Motor neuron (in vitro differentiated cells): ENCODE data around the gene PPCDC. TPM values are rescaled to one million over a fixed set of nuclear protein-coding genes. Genes with fewer than 3 reads are reported as not detected.

ENCODE experiments used
- ATAC-seq, 8 experiments: fragments of 200-7000 bp; cut with Tn5 transposase; replicated peaks in 6 of 8; 2 replicates each; pipeline ENCODE4 v1.8.0; 2021; ENCODE audit warnings: mild to moderate bottlenecking in 8 of 8, moderate library complexity in 8 of 8
- H3K27ac ChIP-seq, 2 donors: fragments of 250-450 bp; sonication (Bioruptor Pico); 2 replicates each; pipeline ENCODE4 v1.9.0; 2021; ENCODE audit warnings: antibody characterized with exemption in 2 of 2, mild to moderate bottlenecking in 2 of 2, moderate library complexity in 1 of 2
- H3K4me1 ChIP-seq, 2 donors: fragments of 250-450 bp; sonication (Bioruptor Pico); replicated peaks in 1 of 2; 2 replicates each; pipeline ENCODE4 v1.6.1; 2021; ENCODE audit warnings: antibody characterized with exemption in 2 of 2, mild to moderate bottlenecking in 2 of 2, moderate library complexity in 1 of 2
- H3K4me3 ChIP-seq, 5 donors: fragments of 250-450 bp; sonication (Bioruptor Pico); 2 replicates each; pipeline ENCODE4 v1.9.0; 2021; ENCODE audit warnings: antibody characterized with exemption in 5 of 5, mild to moderate bottlenecking in 5 of 5, moderate library complexity in 4 of 5
- WGBS, 10 experiments: fragments of 450-650 bp; shearing (Covaris generic); methylation state at CpG; one replicate each; pipeline ENCODE4 v1.0.0; 2022; 5-methylcytosine and 5-hydroxymethylcytosine counted together
- in situ Hi-C, 9 experiments: fragments of 400-800 bp; cut with MboI; loops; one replicate each; pipeline ENCODE4 v1.15.0; 2021; ENCODE audit warnings: low sequenced_read_pairs in 9 of 9, low pct_unique_long_range_greater_than_20kb in 2 of 9; ENCODE audit not compliant: unreplicated experiment in 9 of 9
- total RNA-seq, 8 experiments: library from RNA; unstranded; fragments of 300-600 nt; gene quantifications; 2 replicates each; pipeline versions ENCODE4 v1.2.3 to v1.2.4, GENCODE V29; 2022

The PPCDC gene
- total RNA-seq, 8 experiments from 2014 or later: 4.7 to 16.1 (median 9.9) TPM

DNA sequence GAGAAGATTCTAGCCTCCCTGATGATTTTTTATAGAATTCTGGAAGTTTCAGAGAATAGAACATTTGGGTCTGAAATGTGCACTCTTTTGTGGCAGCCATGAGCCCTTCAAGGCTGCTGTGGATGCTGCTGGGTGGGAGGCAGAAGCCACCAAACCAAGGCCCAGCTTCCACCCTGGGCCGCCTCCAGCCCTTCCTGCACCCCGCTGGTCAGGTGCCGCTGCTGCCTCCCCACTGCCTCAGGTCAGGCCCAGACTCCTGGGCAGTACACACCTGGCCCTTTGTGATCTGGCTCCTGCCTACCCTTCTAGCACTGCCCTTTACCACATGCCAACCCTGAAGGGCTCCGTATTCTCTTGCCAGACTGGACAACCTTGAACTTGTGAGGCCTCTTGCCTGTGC, 28.3 kb downstream of the PPCDC start:
- Histone ChIP-seq H3K4me1 (peaks cover 16 to 20% of the 10 kb centered on the region in 2 donors), H3K27ac (no peak overlapping the region), H3K4me3 (no peak overlapping the region)
- no peak for ATAC-seq
- WGBS, 10 experiments: 80 to 100% (median 100%) methylated on average over 1 to 2 of the region's 4 CpGs; no CpG with 5 or more reads in 5 of the 10 experiments
- in situ Hi-C loops: no loop called here

DNA sequence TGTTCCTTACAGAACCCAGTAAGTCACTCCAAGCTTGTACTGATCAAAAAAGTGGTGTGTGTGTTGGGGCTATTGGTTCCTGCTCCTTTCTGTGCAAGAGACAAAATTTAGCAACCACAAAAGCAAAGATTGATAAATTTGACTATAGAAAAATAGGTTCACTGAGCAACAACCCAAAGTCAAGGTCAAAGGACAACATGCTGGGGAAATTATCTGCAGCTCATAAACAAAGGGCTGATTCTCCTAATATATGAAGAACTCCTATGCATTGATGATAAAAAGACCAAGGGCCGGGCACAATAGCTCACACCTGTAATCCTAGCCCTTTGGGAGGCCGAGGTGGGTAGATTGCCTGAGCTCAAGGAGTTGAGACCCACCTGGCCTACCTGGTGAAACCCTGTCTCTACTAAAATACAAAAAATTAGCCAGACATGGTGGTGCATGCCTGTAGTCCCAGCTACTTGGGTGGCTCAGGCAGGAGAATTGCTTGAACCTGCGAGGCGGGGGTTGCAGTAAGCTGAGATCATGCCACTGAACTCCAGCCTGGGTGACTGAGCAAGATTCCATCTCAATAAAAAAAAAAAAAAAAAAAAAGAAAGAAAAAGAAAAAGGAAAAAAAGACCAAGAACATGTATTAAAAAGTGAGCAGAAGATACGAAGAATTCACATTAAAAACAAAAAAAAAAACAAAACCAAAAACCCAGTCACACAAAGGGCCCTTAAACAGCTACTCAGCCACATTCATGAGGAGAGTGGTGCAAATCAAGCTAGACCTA, 29.8 kb downstream of the PPCDC start:
- no peak overlapping the region for H3K4me3 ChIP-seq
- H3K4me1 ChIP-seq: peaks cover 4 to 12% of the 10 kb centered on the region in 2 donors
- no peak for ATAC-seq
- WGBS, 10 experiments: 90 to 100% (median 98%) methylated on average over 1 to 5 of the region's 5 CpGs; no CpG with 5 or more reads in 1 of the 10 experiments
- in situ Hi-C loops: no loop called here
- peak overlapping the region in 1 of 2 donors; percentile 19 for H3K27ac ChIP-seq

DNA sequence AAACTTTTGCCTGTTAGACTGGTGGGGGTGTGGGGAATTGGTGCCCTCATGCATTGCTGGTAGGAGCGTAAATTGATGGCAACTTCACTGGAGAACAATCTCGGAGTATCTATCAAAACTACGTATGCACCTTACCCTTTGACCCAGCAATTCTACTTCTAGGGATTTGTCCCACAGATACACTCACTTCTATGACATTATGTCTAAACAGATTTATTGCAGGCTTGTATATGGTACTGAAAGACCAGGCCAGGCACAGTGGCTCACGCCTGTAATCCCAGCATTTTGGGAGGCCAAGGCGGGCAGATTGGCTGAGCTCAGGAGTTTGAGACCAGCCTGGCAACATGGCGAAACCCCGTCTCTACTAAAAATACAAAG, 30.3 kb downstream of the PPCDC start:
- 79 to 100% (median 87%) methylated on average over 1 to 4 of the region's 7 CpGs; no CpG with 5 or more reads in 3 of the 10 experiments for WGBS, 10 experiments
- H3K27ac ChIP-seq: no peak overlapping the region
- in situ Hi-C loops: no loop called here
- no peak overlapping the region for H3K4me3 ChIP-seq
- H3K4me1 ChIP-seq: peaks cover 4 to 12% of the 10 kb centered on the region in 2 donors
- ATAC-seq: peak in 1 of 8 experiments; percentile 29

DNA sequence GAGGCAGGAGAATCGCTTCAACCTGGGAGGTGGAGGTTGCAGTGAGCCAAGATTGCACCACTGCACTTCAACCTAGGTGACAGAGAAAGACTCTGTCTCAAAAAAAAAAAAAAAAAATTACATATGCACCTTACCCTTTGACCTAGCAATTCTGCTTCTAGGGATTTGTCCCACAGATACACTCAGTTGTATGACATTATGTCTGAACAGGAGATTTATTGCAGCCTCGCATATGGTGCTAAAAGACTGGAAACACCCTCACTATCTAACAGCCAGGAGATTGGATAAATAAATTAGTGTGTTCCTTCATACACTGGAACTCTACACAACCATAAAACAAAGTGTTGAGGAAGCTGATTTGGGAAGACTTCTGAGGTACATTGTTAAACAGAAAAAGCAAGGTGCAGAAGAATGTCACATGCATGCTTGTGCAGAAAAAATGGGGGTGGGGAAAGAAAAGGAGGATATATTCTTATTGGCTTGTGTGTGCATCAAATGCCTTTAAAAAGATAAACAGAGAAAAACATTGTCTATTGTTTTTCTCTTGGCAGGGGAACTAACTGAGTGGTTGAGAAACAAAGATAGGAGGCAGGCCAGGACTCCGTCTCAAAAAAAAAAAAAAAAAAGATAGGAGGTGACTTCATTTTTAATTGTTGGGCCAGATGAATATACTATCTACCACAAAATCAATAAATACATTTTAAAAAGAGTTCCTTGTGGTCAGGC, 30.9 kb downstream of the PPCDC start:
- WGBS, 10 experiments: 40 to 100% (median 88%) methylated on average over 1 to 3 of the region's 3 CpGs
- H3K27ac ChIP-seq: no peak overlapping the region
- in situ Hi-C loops: no loop called here
- peaks cover 4 to 12% of the 10 kb centered on the region in 2 donors for H3K4me1 ChIP-seq
- H3K4me3 ChIP-seq: no peak overlapping the region
- peak in 4 of 8 experiments; percentile 40 to 78 (median 70) for ATAC-seq

DNA sequence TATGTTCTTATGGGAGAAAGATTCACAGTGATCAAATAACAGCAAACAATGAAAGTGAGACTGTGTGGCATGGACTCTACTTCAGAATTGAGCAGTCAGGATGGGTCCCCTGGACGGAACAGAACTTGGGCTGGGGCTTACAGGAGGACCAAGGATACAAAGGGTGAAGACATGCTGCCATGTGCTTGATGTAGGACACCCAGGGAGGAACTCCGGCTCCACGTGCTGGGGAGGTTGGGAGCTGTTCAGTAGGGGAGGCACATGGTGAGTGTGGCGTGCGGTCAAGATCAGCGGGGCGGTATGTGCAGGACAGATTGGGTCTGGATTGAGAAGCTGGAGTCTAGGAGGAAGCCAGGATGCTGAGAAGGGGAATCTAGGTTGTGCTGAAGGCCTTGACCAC, 32.6 kb downstream of the PPCDC start:
- Histone ChIP-seq H3K4me3 (no peak overlapping the region), H3K4me1 (peaks cover 4 to 12% of the 10 kb centered on the region in 2 donors), H3K27ac (no peak overlapping the region)
- WGBS, 10 experiments: 80 to 100% (median 95%) methylated on average over 1 to 7 of the region's 7 CpGs; no CpG with 5 or more reads in 4 of the 10 experiments
- ATAC-seq: no peak
- in situ Hi-C loops: no loop called here

DNA sequence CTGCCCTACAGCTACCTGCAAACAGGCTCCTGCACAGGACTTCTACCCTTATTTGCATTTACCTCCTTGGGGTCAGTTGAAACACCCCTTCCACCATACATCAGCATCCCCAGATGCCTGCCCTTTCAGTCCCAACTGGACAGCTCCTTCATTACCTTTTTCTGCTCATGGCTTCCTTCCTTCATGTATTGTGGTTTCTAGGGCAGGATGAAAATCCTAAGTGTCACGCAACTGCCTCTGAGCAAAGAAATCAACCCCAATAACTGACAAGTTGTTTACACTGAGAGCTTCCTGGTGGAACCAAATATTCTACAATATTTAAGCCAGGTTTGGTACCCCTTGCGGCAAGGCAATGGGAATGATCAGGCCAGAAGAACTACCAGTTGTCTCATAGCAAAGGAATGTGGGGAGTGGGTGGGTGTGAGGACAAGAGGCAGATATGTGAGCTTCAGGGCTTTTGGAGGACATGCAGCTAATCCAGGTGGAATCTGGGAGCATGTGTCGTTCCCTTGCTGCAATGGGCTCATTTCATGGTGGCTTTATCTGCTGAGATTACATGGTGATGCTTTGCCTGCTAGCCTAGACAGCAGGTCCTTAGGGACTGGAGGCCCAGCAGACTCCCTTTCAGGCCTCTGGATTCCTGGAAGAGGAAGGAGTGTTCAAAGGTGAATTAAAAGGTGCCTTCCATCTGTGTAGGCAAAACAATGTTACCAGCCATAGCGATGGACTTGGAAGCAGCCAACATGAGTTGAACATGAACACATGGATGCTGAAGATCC, 34.9 kb downstream of the PPCDC start:
- Histone ChIP-seq H3K4me1 (peaks cover 4 to 12% of the 10 kb centered on the region in 2 donors), H3K27ac (no peak overlapping the region), H3K4me3 (no peak overlapping the region)
- in situ Hi-C loops: no loop called here
- WGBS, 10 experiments: 67 to 100% (median 100%) methylated on average over 1 to 4 of the region's 4 CpGs; no CpG with 5 or more reads in 3 of the 10 experiments
- ATAC-seq: no peak

DNA sequence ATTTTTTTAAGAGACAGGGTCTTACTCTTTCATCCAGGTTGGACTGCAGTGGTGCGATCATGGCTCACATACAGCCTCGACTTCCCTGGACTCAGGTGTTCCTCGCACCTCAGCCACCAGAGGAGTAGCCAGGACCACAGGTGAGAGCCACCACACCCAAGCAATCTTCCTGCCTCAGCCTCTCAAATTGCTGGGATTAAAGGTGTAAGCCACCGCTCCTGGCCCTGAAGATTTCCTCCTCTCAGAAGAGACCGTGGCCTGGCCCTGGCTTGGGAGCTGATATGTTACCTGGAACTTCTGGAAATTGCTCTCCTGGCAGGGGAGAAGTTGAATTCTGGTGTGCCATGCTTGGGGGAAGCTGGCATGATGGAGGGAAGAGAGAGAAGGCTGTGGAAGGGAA, 36.2 kb downstream of the PPCDC start:
- peaks cover 0 to 2% of the 10 kb centered on the region in 2 donors for H3K4me1 ChIP-seq
- H3K27ac ChIP-seq: no peak overlapping the region
- no peak overlapping the region for H3K4me3 ChIP-seq
- no peak for ATAC-seq
- in situ Hi-C loops: no loop called here
- WGBS, 10 experiments: 90 to 100% (median 94%) methylated on average over 1 to 5 of the region's 5 CpGs; no CpG with 5 or more reads in 5 of the 10 experiments

DNA sequence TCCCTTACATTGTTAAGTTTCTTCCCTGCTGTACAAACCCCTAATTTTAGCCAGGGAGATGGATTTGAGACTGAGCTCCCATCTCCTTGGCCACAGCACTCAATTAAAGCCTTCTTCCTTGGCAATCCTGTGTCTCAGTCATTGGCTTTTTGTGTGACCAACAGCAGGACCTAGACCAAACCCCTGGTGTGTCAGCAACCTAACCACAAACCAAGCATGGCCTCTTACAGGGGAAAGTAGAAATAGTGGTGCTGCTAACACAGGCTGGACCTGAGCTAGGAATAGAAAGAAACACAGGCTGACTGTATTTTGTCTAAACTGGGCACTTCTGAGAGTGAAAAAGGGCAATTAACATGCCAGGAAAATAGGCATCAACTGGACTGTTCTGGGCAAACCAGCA, 37.9 kb downstream of the PPCDC start:
- peaks cover 4 to 10% of the 10 kb centered on the region in 2 donors for H3K4me1 ChIP-seq
- ATAC-seq: no peak
- no peak overlapping the region for H3K4me3 ChIP-seq
- in situ Hi-C loops: no loop called here
- H3K27ac ChIP-seq: no peak overlapping the region

DNA sequence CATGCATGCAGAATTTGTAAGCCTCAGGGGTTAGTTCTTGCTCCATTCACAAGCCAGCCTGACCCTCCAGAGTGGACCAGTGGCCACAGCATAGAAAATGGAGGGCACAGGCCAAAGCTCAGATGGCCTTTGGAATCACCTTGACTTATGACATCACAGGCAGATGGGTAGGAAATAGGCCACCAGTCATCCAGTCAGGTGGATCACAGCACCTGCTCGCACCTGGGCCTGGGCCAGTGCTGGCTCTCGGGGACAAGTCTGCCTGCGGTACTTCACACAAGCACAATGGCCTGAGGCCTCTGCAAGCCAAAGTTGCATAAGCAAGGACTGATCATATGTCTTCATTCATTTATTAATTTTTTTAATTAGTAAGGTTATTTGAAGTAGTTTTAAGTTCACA, 39.3 kb downstream of the PPCDC start:
- in situ Hi-C loops: no loop called here
- Histone ChIP-seq H3K4me3 (no peak overlapping the region), H3K4me1 (peaks cover 4 to 14% of the 10 kb centered on the region in 2 donors), H3K27ac (no peak overlapping the region)
- WGBS, 10 experiments: 67 to 90% (median 72%) methylated on average over 1 to 3 of the region's 3 CpGs; no CpG with 5 or more reads in 4 of the 10 experiments
- no peak for ATAC-seq

DNA sequence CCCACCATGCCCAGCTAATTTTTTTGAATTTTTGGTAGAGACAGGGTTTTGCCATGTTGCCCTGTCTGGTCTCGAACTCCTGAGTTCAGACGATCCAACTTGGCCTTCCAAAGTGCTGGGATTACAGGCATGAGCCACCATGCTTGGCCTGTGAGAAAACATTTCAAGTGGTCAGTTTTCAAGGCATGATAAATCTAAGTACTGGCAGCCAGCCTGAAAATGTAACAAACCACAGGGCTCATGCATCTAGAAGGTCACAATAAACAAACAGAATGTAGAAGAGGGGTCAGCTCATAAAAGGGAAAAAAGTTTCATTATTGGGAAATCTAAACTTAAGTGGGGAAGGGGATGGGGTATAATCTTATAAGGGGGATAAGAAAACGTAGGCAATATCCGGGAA, 39.9 kb downstream of the PPCDC start:
- Histone ChIP-seq H3K4me3 (no peak overlapping the region), H3K4me1 (peaks cover 4 to 14% of the 10 kb centered on the region in 2 donors), H3K27ac (no peak overlapping the region)
- ATAC-seq: no peak
- whole genome bisulfite sequencing, 10 experiments: 69 to 100% (median 86%) methylated on average over 1 to 4 of the region's 4 CpGs; no CpG with 5 or more reads in 5 of the 10 experiments
- in situ Hi-C loops: no loop called here

DNA sequence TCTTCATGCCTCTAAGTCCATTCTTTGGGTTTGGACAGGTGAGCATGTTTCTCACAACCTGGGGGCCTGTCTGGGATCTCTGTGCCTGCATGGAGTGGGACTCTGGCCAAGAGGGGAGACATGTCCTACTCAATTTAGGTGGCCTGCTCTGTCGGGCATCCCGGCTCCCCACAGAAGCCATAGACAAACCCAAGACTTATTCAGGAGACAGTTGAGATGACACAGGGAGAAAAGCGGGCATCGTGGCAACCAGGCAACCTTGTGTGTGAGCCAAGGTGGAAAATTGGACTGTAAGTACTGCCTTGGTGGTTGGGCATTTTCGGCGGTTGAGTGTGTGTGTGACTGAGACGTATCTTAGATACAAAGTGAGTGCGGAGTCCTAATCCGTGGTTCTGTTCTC, 40.5 kb downstream of the PPCDC start:
- Histone ChIP-seq H3K27ac (no peak overlapping the region), H3K4me3 (no peak overlapping the region), H3K4me1 (peaks cover 4 to 14% of the 10 kb centered on the region in 2 donors)
- ATAC-seq: no peak
- WGBS, 10 experiments: 93 to 100% (median 99%) methylated on average over 3 to 5 of the region's 9 CpGs; no CpG with 5 or more reads in 6 of the 10 experiments
- in situ Hi-C loops: no loop called here

DNA sequence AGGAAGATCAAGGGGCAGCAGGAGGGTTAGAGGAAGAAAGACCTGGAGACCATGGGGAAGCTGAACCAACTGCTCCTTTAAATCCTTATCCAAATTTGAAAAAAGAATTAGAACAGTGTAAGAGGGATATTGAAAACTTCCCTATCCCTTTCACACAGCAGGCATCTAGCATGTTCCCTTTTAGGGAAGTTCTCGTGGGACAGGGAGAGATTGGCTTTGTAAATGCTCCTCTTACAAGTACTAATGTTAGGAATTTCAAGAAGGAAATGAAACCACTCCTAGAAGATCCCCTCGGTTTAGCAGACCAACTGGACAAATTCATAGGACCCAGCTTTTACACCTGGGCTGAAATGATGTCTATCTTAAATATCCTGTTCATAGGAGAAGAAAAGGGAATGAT, 41.5 kb downstream of the PPCDC start:
- in situ Hi-C loops: no loop called here
- no peak overlapping the region for H3K27ac ChIP-seq
- WGBS, 10 experiments: 11 to 100% (median 80%) methylated on average over 1 to 2 of the region's 2 CpGs; no CpG with 5 or more reads in 1 of the 10 experiments
- H3K4me3 ChIP-seq: no peak overlapping the region
- H3K4me1 ChIP-seq: peaks cover 4 to 14% of the 10 kb centered on the region in 2 donors
- ATAC-seq: no peak

DNA sequence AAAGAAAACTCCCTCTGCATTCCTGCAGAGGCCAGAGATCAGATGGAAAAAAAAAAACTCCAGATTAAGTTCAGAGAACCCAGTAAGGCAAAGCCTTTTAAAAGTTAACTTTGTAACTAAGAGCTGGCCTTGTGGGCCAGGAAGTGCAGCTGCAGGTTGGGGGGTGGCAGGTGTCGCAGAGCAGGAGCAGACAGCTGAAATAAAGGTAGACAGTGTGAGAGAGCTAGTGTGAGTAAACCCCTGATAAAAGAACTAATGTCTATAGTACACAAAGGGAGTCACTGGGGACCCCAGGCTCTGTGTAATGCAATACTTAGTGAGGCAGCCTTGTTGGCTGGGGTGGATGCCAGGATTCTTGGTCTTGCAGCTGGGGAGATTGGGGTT, 42.1 kb downstream of the PPCDC start:
- 83 to 100% (median 100%) methylated on average over 1 of the region's 1 CpG; no CpG with 5 or more reads in 5 of the 10 experiments for WGBS, 10 experiments
- Histone ChIP-seq H3K4me1 (peaks cover 4 to 14% of the 10 kb centered on the region in 2 donors), H3K27ac (no peak overlapping the region), H3K4me3 (no peak overlapping the region)
- in situ Hi-C loops: no loop called here
- peak in 3 of 8 experiments; percentile 37 to 89 (median 39) for ATAC-seq
